GM21737 (cell line): Measurements from ENCODE around the gene TP53I3.
"Not testable (repeated sequence)": the region's sequence is repeated elsewhere in the genome, so short reads cannot be mapped to it uniquely, and the experiment has no call there.

Experiments
- ATAC-seq: cut with Tn5 transposase; IDR thresholded peaks from one replicate; pipeline ENCODE4 v1.9.1; 2021; ENCODE audit warnings: mild to moderate bottlenecking, moderate library complexity; ENCODE audit not compliant: unreplicated experiment

The TP53I3 gene

GRCh38 chr2:24100732-24101131 lies 16.1 kb upstream of the TP53I3 start:
- not testable (repeated sequence) for ATAC-seq

GRCh38 chr2:24095171-24095677 lies 10.6 kb upstream of the TP53I3 start:
- ATAC-seq, result not testable (repeated sequence)

- not testable (repeated sequence) for ATAC-seq
Measured at GRCh38 chr2:24093270-24093669, 8.6 kb upstream of the TP53I3 start.

GRCh38 chr2:24088821-24089359 lies 4.3 kb upstream of the TP53I3 start:
- ATAC-seq, result no peak

GRCh38 chr2:24087032-24087431 lies 2.4 kb upstream of the TP53I3 start:
- ATAC-seq, result no peak

- ATAC-seq, result no peak
Measured at GRCh38 chr2:24086241-24086640, 1.6 kb upstream of the TP53I3 start.

GRCh38 chr2:24085200-24085489 lies 511 bp upstream of the TP53I3 start:
- ATAC-seq, result no peak

- peak; percentile 77 for ATAC-seq
Measured at GRCh38 chr2:24083567-24084385, 858 bp downstream of the TP53I3 start.

- ATAC-seq, result no peak
Measured at GRCh38 chr2:24082787-24083566, 1.7 kb downstream of the TP53I3 start.

GRCh38 chr2:24080701-24081100 lies 3.9 kb downstream of the TP53I3 start:
- ATAC-seq, result no peak

- no peak for ATAC-seq
Measured at GRCh38 chr2:24077879-24078278, 6.8 kb downstream of the TP53I3 start.

- no peak for ATAC-seq
Measured at GRCh38 chr2:24077535-24077877, 7.1 kb downstream of the TP53I3 start.

- peak; percentile 0 for ATAC-seq
Measured at GRCh38 chr2:24076849-24077534, 7.6 kb downstream of the TP53I3 start.

- ATAC-seq, result peak; percentile 90
Measured at GRCh38 chr2:24075915-24076848, 8.5 kb downstream of the TP53I3 start, which contains the start of gene SF3B6. Gene SF3B6, minus strand, starts transcription at chr2:24076326. Its CDS starts 97 bp downstream, at chr2:24076229.

- ATAC-seq, result no peak
Measured at GRCh38 chr2:24075259-24075658, 9.4 kb downstream of the TP53I3 start.

GRCh38 chr2:24073816-24074215 lies 10.8 kb downstream of the TP53I3 start:
- ATAC-seq, result no peak

GRCh38 chr2:24072259-24072658 lies 12.4 kb downstream of the TP53I3 start:
- ATAC-seq, result no peak

- ATAC-seq, result no peak
Measured at GRCh38 chr2:24065341-24065740, 19.3 kb downstream of the TP53I3 start.

GRCh38 chr2:24058564-24059271 lies 25.9 kb downstream of the TP53I3 start:
- no peak for ATAC-seq
